Nephron (organoid): ENCODE measurements around the gene TMEM106A.
"Not testable (repeated sequence)": the region's sequence is repeated elsewhere in the genome, so short reads cannot be mapped to it uniquely, and the experiment has no call there.

ENCODE experiments used
- H3K27ac Mint-ChIP-seq, 3 experiments: 2 replicates each; pipeline ENCODE4 v1.8.0; 2020; ENCODE audit warnings: mixed read lengths in 3 of 3, mild to moderate bottlenecking in 2 of 3, moderate library complexity in 1 of 3
- H3K27me3 Mint-ChIP-seq: 2 replicates; pipeline ENCODE4 v1.8.0; 2021; ENCODE audit warnings: low read depth, mild to moderate bottlenecking, moderate library complexity, mixed read lengths
- H3K36me3 Mint-ChIP-seq: 2 replicates; pipeline ENCODE4 v1.8.0; 2020; ENCODE audit warnings: low read depth, mixed read lengths
- H3K4me1 Mint-ChIP-seq: 2 replicates; pipeline ENCODE4 v1.8.0; 2020; ENCODE audit warnings: mixed read lengths
- H3K4me3 Mint-ChIP-seq, 3 experiments: 2 replicates each; pipeline ENCODE4 v1.8.0; 2020; ENCODE audit warnings: mild to moderate bottlenecking in 3 of 3, mixed read lengths in 3 of 3, moderate library complexity in 2 of 3
- H3K9me3 Mint-ChIP-seq: 2 replicates; pipeline ENCODE4 v1.8.0; 2020; ENCODE audit warnings: mixed read lengths
- CTCF ChIP-seq, 3 experiments: fragments of 200-600 bp; sonication (generic); IDR thresholded peaks; one replicate each; pipeline ENCODE4 v1.5.0; 2021; ENCODE audit warnings: antibody characterized with exemption in 3 of 3; ENCODE audit not compliant: unreplicated experiment in 3 of 3

TMEM106A gene

GRCh38 chr17:43171586-43172487 lies 39.8 kb upstream of the TMEM106A start:
- peak; percentile 17 to 55 (median 30) for TF ChIP-seq CTCF (IDR thresholded peaks at IDR 0.05; ENCODE audit: unreplicated experiment in 3 of 3)
- Mint-ChIP-seq H3K27ac (no peak overlapping the region), H3K4me1 (peaks cover 35% of the 10 kb centered on the region), H3K4me3 (no peak overlapping the region), H3K9me3 (no peaks in the 10 kb centered on the region), H3K27me3 (no peaks in the 10 kb centered on the region), H3K36me3 (peaks cover 20% of the 10 kb centered on the region)

GRCh38 chr17:43175213-43176118 lies 36.2 kb upstream of the TMEM106A start:
- Mint-ChIP-seq H3K4me1 (peaks cover 41% of the 10 kb centered on the region), H3K4me3 (peak overlapping the region in 1 of 3 experiments; percentile 50), H3K27me3 (no peaks in the 10 kb centered on the region), H3K9me3 (no peaks in the 10 kb centered on the region), H3K36me3 (peaks cover 38% of the 10 kb centered on the region), H3K27ac (peak overlapping the region; percentile 70 to 95 (median 80))
- TF ChIP-seq CTCF (IDR thresholded peaks at IDR 0.05; ENCODE audit: unreplicated experiment in 3 of 3), result no peak

GRCh38 chr17:43176119-43176570 lies 35.5 kb upstream of the TMEM106A start:
- H3K27ac Mint-ChIP-seq, result peak overlapping the region; percentile 70 to 95 (median 80)
- H3K36me3 Mint-ChIP-seq, result peaks cover 41% of the 10 kb centered on the region
- no peaks in the 10 kb centered on the region for H3K9me3 Mint-ChIP-seq
- no peak for TF ChIP-seq CTCF (IDR thresholded peaks at IDR 0.05; ENCODE audit: unreplicated experiment in 3 of 3)
- peaks cover 41% of the 10 kb centered on the region for H3K4me1 Mint-ChIP-seq
- H3K4me3 Mint-ChIP-seq, result peak overlapping the region; percentile 17 to 39 (median 29)
- no peaks in the 10 kb centered on the region for H3K27me3 Mint-ChIP-seq

- Mint-ChIP-seq H3K36me3 (peaks cover 45% of the 10 kb centered on the region), H3K4me1 (no peaks in the 10 kb centered on the region), H3K27ac (no peak overlapping the region), H3K9me3 (no peaks in the 10 kb centered on the region), H3K4me3 (no peak overlapping the region), H3K27me3 (no peaks in the 10 kb centered on the region)
- no peak for TF ChIP-seq CTCF (IDR thresholded peaks at IDR 0.05; ENCODE audit: unreplicated experiment in 3 of 3)
Measured at GRCh38 chr17:43183921-43184320, 27.8 kb upstream of the TMEM106A start.

- peaks cover 55% of the 10 kb centered on the region for H3K36me3 Mint-ChIP-seq
- H3K4me3 Mint-ChIP-seq, H3K27me3 Mint-ChIP-seq, H3K9me3 Mint-ChIP-seq, H3K27ac Mint-ChIP-seq, H3K4me1 Mint-ChIP-seq: not testable (repeated sequence)
Measured at GRCh38 chr17:43186656-43187055, 25.0 kb upstream of the TMEM106A start.

- no peak overlapping the region for H3K27ac Mint-ChIP-seq
- no peaks in the 10 kb centered on the region for H3K4me1 Mint-ChIP-seq
- no peak overlapping the region for H3K4me3 Mint-ChIP-seq
- peaks cover 78% of the 10 kb centered on the region for H3K36me3 Mint-ChIP-seq
- no peaks in the 10 kb centered on the region for H3K27me3 Mint-ChIP-seq
- TF ChIP-seq CTCF (IDR thresholded peaks at IDR 0.05; ENCODE audit: unreplicated experiment in 3 of 3), result no peak
- no peaks in the 10 kb centered on the region for H3K9me3 Mint-ChIP-seq
Measured at GRCh38 chr17:43193251-43193650, 18.4 kb upstream of the TMEM106A start.
